KG1 (cell line): ENCODE results near the gene ELANE.

Experiments used
- DNase-seq: peaks from one replicate; lab custom pipeline; 2025; lab: John Stamatoyannopoulos, UW

Gene ELANE

GRCh38 chr19:898663-899062 lies 46.6 kb downstream of the ELANE start:
- no peak for DNase-seq

- DNase-seq, result no peak
Observed at GRCh38 chr19:899336-900042, 47.4 kb downstream of the ELANE start.

GRCh38 chr19:900043-900301 lies 47.9 kb downstream of the ELANE start:
- DNase-seq, result no peak

GRCh38 chr19:900302-901111 lies 48.4 kb downstream of the ELANE start:
- DNase-seq, result no peak

GRCh38 chr19:901216-902092 lies 49.4 kb downstream of the ELANE start:
- no peak for DNase-seq

GRCh38 chr19:902093-902370 lies 49.9 kb downstream of the ELANE start:
- DNase-seq, result no peak

- DNase-seq, result no peak
Observed at GRCh38 chr19:902446-903226, 50.5 kb downstream of the ELANE start.

GRCh38 chr19:903266-903797 lies 51.2 kb downstream of the ELANE start:
- no peak for DNase-seq

- DNase-seq, result no peak
Observed at GRCh38 chr19:904545-904944, 52.4 kb downstream of the ELANE start.
